ENCODE measurements around the gene CLDN7.

CLDN7 gene

DNA sequence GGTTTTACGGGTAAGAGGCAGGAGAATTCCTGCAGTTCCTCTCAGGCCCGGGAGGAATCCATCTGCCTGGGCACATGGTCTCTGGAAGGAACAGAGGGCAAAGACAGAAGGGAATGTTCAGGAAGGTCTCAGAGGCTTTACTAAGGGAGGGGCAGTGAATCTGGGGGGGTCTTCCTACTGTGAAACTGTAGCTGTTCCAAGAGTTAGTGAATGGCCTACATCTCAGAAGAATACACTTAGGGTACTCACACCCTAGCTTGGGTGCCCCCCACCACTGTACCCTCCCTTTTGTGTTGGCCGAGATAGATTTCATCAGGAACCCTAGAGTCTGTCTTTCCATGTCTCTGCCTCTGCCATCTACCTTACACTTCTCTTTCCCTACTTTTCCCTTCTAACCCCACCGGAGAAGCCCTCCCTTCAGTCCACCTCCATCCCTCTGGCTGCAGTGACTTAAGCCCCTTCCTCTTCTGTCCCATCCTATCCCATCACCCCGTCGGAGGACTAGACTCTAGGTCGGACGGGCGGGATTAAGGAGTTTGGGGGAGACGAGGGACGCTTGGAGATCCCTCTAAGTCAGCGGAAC, 43.0 kb downstream of the CLDN7 start:
- DNase-seq (ENCODE audit: low spot score): no peak

- no peak for DNase-seq (ENCODE audit: low spot score)
These were observed 43.5 kb downstream of the CLDN7 start for GRCh38 chr17:7218758-7219157.

- DNase-seq (ENCODE audit: low spot score): no peak
These were observed 44.1 kb downstream of the CLDN7 start for GRCh38 chr17:7218166-7218565.

DNA sequence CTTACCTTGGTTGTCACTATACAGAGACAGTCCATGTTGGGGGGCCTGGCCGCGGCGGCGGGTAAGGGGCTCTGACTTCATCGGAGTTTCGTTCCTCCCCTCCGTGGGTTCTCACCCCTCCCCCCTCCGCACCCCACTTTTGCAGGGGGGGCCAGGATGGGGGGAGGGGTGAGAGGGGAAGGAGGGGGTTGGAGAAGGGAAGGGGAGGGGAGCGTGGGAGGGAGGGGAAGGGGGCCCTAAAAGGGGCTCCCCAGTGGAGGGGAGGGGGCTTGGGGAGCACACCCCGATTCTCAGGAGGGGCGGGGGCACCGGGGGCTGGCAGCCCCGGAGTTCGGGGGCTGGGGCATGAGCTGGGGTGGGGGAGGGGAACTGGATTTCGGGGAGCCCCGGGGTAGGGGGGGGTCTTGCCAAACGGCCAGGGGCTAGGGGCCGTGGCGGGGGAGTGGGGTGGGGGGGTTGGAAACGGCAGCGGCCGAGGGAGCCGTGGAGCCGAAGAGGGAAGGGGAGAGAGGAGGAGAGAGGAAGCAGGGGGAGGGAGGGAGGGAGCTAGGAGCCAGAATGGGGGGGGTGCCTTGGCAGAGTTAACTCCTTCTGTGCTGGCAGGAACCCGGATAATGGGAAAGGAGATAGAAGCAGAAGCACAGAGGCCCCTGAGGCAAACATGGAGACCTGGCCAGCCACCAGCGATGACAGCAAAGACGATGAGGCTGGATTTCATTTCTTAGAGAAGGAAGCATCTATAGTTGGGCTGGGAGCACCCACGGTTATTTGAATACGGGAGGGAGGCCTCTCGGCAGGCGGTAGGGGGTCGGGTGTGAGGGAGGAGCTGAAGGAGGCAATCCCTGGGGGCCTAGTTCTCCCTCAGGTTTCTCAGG, 44.9 kb downstream of the CLDN7 start:
- DNase-seq (ENCODE audit: low spot score): no peak

GRCh38 chr17:7216242-7217112, 45.8 kb downstream of the CLDN7 start:
- DNase-seq (ENCODE audit: low spot score): no peak

DNA sequence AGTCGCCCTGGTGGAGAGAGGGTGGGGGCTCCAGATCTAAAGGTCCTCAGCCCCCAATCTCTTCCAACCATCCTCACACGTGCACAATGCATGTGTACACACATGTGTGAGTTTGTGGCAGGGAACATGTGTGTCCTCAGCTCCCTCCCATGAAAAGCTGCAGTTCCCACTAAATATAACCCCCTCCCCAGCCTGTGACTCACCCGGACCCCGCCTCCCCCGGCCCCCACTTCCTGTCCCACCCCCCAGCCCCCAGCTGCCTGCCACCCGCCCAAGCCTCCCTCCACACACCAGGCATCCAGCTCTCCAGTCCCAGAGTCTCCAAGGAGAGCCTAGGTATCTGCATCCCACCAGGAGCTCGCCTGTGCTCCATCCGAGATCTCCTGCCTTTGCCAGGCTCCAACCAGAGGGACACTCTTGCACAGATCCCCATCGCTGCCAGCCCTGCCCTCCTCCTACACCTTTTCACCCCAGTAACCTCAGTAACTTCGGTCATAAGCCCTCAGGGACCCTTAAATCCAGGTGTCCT, 46.6 kb downstream of the CLDN7 start:
- no peak for DNase-seq (ENCODE audit: low spot score)

GRCh38 chr17:7215136-7215638, 47.1 kb downstream of the CLDN7 start:
- DNase-seq (ENCODE audit: low spot score): no peak

- peak; percentile 99 for DNase-seq (ENCODE audit: low spot score)
These were observed 47.8 kb downstream of the CLDN7 start for GRCh38 chr17:7214300-7215135.

DNA sequence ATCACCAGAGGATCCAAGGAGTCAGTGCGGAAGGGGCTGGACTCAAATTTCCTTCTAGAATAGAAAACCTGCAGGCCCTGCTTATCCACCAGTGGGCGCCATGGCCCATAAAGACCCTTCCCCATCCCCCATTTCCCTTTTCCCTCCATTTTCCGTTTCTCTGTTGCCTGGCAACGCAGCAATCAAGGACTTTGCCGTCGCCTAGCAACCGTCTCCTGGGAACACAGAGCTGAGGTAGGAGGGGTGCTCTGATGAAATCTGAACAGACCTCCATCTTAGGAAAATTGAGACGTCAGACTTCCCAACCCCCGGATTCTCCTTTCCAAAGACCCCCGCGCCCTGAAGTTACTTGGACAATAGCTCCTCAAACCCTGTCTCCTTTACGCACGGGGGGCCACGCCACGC, 48.4 kb downstream of the CLDN7 start:
- DNase-seq (ENCODE audit: low spot score): peak; percentile 50

- DNase-seq (ENCODE audit: low spot score): no peak
These were observed 50.6 kb downstream of the CLDN7 start for GRCh38 chr17:7211491-7212273.
